Stimulated activated CD4-positive, alpha-beta T cell treated with anti-CD3 and anti-CD28 coated beads, Interleukin-1b, Interleukin-23, amount 100 ng/mL, for 4 hours (primary cell): ENCODE results near the gene DMD.

Experiments used
- DNase-seq, 2 donors: peaks; one replicate each; pipeline ENCODE4 v3.0.0-alpha.2; 2020; ENCODE audit warnings: low read depth in 2 of 2

Gene DMD

GRCh38 chrX:31298916-31299315 is 1912.4 kb downstream of the DMD start:
- DNase-seq = no peak

GRCh38 chrX:31297881-31298280 is 1913.5 kb downstream of the DMD start:
- DNase-seq = no peak

- no peak for DNase-seq
Observed at GRCh38 chrX:31294475-31294874, 1916.9 kb downstream of the DMD start.

- no peak for DNase-seq
Observed at GRCh38 chrX:31293409-31293808, 1917.9 kb downstream of the DMD start.

- DNase-seq = no peak
Observed at GRCh38 chrX:31291131-31291530, 1920.2 kb downstream of the DMD start.

- no peak for DNase-seq
Observed at GRCh38 chrX:31287861-31288260, 1923.5 kb downstream of the DMD start.

GRCh38 chrX:31280580-31280979 is 1930.8 kb downstream of the DMD start:
- no peak for DNase-seq

- no peak for DNase-seq
Observed at GRCh38 chrX:31279359-31279758, 1932.0 kb downstream of the DMD start.

GRCh38 chrX:31272472-31272775 is 1938.9 kb downstream of the DMD start:
- no peak for DNase-seq

- no peak for DNase-seq
Observed at GRCh38 chrX:31271615-31272471, 1939.5 kb downstream of the DMD start.

- DNase-seq = no peak
Observed at GRCh38 chrX:31269914-31270313, 1941.4 kb downstream of the DMD start.

- DNase-seq = no peak
Observed at GRCh38 chrX:31268359-31268758, 1943.0 kb downstream of the DMD start.

GRCh38 chrX:31266203-31267076 is 1944.9 kb downstream of the DMD start:
- no peak for DNase-seq

- no peak for DNase-seq
Observed at GRCh38 chrX:31265383-31265782, 1946.0 kb downstream of the DMD start.

- DNase-seq = no peak
Observed at GRCh38 chrX:31260351-31260750, 1951.0 kb downstream of the DMD start.

GRCh38 chrX:31258166-31258565 is 1953.2 kb downstream of the DMD start:
- DNase-seq = no peak

GRCh38 chrX:31255310-31256033 is 1955.9 kb downstream of the DMD start:
- no peak for DNase-seq

- DNase-seq = no peak
Observed at GRCh38 chrX:31252133-31252532, 1959.2 kb downstream of the DMD start.

GRCh38 chrX:31251336-31251735 is 1960.0 kb downstream of the DMD start:
- no peak for DNase-seq

- DNase-seq = no peak
Observed at GRCh38 chrX:31245714-31246113, 1965.6 kb downstream of the DMD start.

- DNase-seq = no peak
Observed at GRCh38 chrX:31243804-31244203, 1967.5 kb downstream of the DMD start.

- DNase-seq = no peak
Observed at GRCh38 chrX:31240982-31241381, 1970.4 kb downstream of the DMD start.
